Endothelial cell of umbilical vein (primary cell): Measurements from ENCODE around the gene LCN12. TPM values are rescaled to one million over a fixed set of nuclear protein-coding genes. Genes with fewer than 3 reads are reported as not detected.

ENCODE experiments used
- BruUV-seq: library from RNA; stranded (reverse); fragments of 400-500 nt; replicated peaks from 2 replicates; lab custom pipeline; 2021; lab: Mats Ljungman, UMichigan
- CTCF ChIA-PET: fragments of 300-600, 350-600 bp; sonication (Branson Sonifier 250); formaldehyde crosslinking; loops from one replicate; lab custom pipeline; 2021; ENCODE audit warnings: antibody characterized with exemption, inconsistent platforms; lab: Charles Lee
- POLR2A ChIA-PET: fragments of 300-600, 350-600 bp; sonication (Branson Sonifier 250); formaldehyde crosslinking; loops from one replicate; lab custom pipeline; 2021; ENCODE audit warnings: antibody characterized with exemption, inconsistent platforms; lab: Charles Lee
- DNase-seq: peaks from one replicate; pipeline ENCODE4 v3.0.0-alpha.2; 2011; ENCODE audit warnings: low read depth, low spot score
- FAIRE-seq: peaks from 2 replicates; lab custom pipeline; 2011; peaks lifted over from hg19 to GRCh38; lab: Jason Lieb, UNC
- H2AFZ ChIP-seq: 2 replicates; pipeline ENCODE4 v1.6.0; 2012; ENCODE audit warnings: low read depth, low read length, control low read depth, inconsistent platforms
- H3K27ac ChIP-seq: 2 replicates; pipeline ENCODE4 v1.5.1; 2011; ENCODE audit warnings: low read depth, mild to moderate bottlenecking, control low read depth, low read length, moderate library complexity; ENCODE audit not compliant: insufficient read depth
- H3K27me3 ChIP-seq, 2 experiments: 2 replicates each; pipeline versions ENCODE4 v1.6.0 to v1.6.1; 2011; ENCODE audit warnings: low read length in 2 of 2, mixed read lengths in 1 of 2; ENCODE audit not compliant: control insufficient read depth in 2 of 2, insufficient read depth in 2 of 2
- H3K36me3 ChIP-seq, 2 experiments: 2 replicates in 1 of 2; 3 replicates in 1 of 2; pipeline ENCODE4 v1.5.1; 2011; ENCODE audit warnings: low read length in 2 of 2, mild to moderate bottlenecking in 1 of 2, moderate library complexity in 1 of 2; ENCODE audit not compliant: control insufficient read depth in 2 of 2, insufficient read depth in 2 of 2; ENCODE audit errors: extremely low read depth in 1 of 2
- H3K4me1 ChIP-seq: 3 replicates; pipeline ENCODE4 v1.5.1; 2011; ENCODE audit warnings: mild to moderate bottlenecking, low read length; ENCODE audit not compliant: control insufficient read depth, insufficient read depth; ENCODE audit errors: extremely low read depth
- H3K4me2 ChIP-seq: 2 replicates; pipeline ENCODE4 v1.6.1; 2011; ENCODE audit warnings: low read length, control low read depth, mixed read lengths; ENCODE audit not compliant: insufficient read depth
- H3K4me3 ChIP-seq, 3 experiments: fragments of 200-600 bp in 1 of 3; sonication (generic), shearing (Covaris generic) in 1 of 3; replicated peaks in 1 of 3; 2 replicates each; pipeline ENCODE4 v1.5.1; 2011 to 2016; ENCODE audit warnings: control low read depth in 3 of 3, low read length in 3 of 3, mild to moderate bottlenecking in 2 of 3, inconsistent platforms in 1 of 3, low read depth in 1 of 3, moderate library complexity in 1 of 3; ENCODE audit not compliant: insufficient read depth in 1 of 3
- H3K79me2 ChIP-seq: 2 replicates; pipeline ENCODE4 v1.6.0; 2012; ENCODE audit warnings: low read length, inconsistent platforms; ENCODE audit not compliant: control insufficient read depth, insufficient read depth
- H3K9ac ChIP-seq: replicated peaks from 2 replicates; pipeline ENCODE3; 2011; ENCODE audit warnings: low read length, control low read depth; ENCODE audit not compliant: insufficient read depth; ENCODE audit errors: extremely low read depth
- H3K9me1 ChIP-seq: replicated peaks from 3 replicates; pipeline ENCODE4 v1.6.0; 2011; ENCODE audit warnings: mild to moderate bottlenecking, low read length; ENCODE audit not compliant: control insufficient read depth, insufficient read depth; ENCODE audit errors: extremely low read depth
- H3K9me3 ChIP-seq: replicated peaks from 2 replicates; pipeline ENCODE4 v1.5.1; 2012; ENCODE audit warnings: low read length, inconsistent platforms; ENCODE audit not compliant: control insufficient read depth, insufficient read depth
- H4K20me1 ChIP-seq: replicated peaks from 2 replicates; pipeline ENCODE3; 2011; ENCODE audit warnings: mild to moderate bottlenecking, low read length; ENCODE audit not compliant: control insufficient read depth, insufficient read depth; ENCODE audit errors: extremely low read depth
- CTCF ChIP-seq, 2 donors: IDR thresholded peaks; 1 replicate in 1 of 2; 2 replicates in 1 of 2; pipeline ENCODE4 v1.5.1; 2011; ENCODE audit warnings: low read length in 2 of 2, mild to moderate bottlenecking in 2 of 2, moderate library complexity in 2 of 2, control low read depth in 1 of 2, inconsistent platforms in 1 of 2, low read depth in 1 of 2; ENCODE audit not compliant: insufficient read depth in 1 of 2; ENCODE audit errors: extremely low read depth in 1 of 2
- EZH2 ChIP-seq: IDR thresholded peaks from 2 replicates; pipeline ENCODE4 v1.6.1; 2012; ENCODE audit warnings: borderline replicate concordance, low read depth, mild to moderate bottlenecking, moderate library complexity, low read length, inconsistent platforms; ENCODE audit not compliant: severe bottlenecking
- FOS ChIP-seq: IDR thresholded peaks from 2 replicates; pipeline ENCODE4 v1.6.1; 2011; ENCODE audit warnings: mild to moderate bottlenecking, low read length, moderate library complexity, borderline replicate concordance; ENCODE audit not compliant: insufficient read depth
- GATA2 ChIP-seq: IDR thresholded peaks from 2 replicates; pipeline ENCODE4 v1.7.0; 2011; ENCODE audit warnings: low read depth, mild to moderate bottlenecking, moderate library complexity, mixed read lengths, low read length; ENCODE audit not compliant: insufficient read length, insufficient read depth
- JUN ChIP-seq: IDR thresholded peaks from 2 replicates; pipeline ENCODE4 v1.6.1; 2011; ENCODE audit warnings: borderline replicate concordance, low read depth; ENCODE audit not compliant: insufficient read length, insufficient read depth
- MAX ChIP-seq: IDR thresholded peaks from 2 replicates; pipeline ENCODE4 v1.6.1; 2011; ENCODE audit not compliant: insufficient read depth, insufficient read length
- MYC ChIP-seq: IDR thresholded peaks from one replicate; pipeline ENCODE4 v1.6.1; 2011; ENCODE audit warnings: mild to moderate bottlenecking, low read depth, low read length
- POLR2A ChIP-seq: IDR thresholded peaks from 2 replicates; pipeline ENCODE4 v1.6.1; 2012; ENCODE audit warnings: low read depth, mild to moderate bottlenecking, control low read depth, low read length
- POLR2AphosphoS5 ChIP-seq: IDR thresholded peaks from 2 replicates; pipeline ENCODE4 v1.6.1; 2012; ENCODE audit warnings: low read depth, mild to moderate bottlenecking, control low read depth, low read length, moderate library complexity; ENCODE audit not compliant: insufficient read depth
- dilution Hi-C: fragments of 300-500 bp; cut with MboI; formaldehyde crosslinking; loops from one replicate; pipeline ENCODE4 v1.15.0; 2019; ENCODE audit warnings: low sequenced_read_pairs; ENCODE audit not compliant: extremely low pct_ligation_motif_present
- intact Hi-C: fragments of 100-400 bp; cut with micrococcal nuclease; formaldehyde crosslinking; loops from one replicate; pipeline ENCODE4 v1.10.0; 2022
- polyA plus RNA-seq, 4 experiments: library from polyadenylated mRNA; depleted of rRNA in 3 of 4; stranded (reverse) in 3 of 4; unstranded in 1 of 4; fragments of >200 nt; gene quantifications; 2 replicates each; pipeline versions ENCODE4 v1.2.1 to v1.2.3, GENCODE V29; 2011 to 2012; ENCODE audit warnings: missing spikeins in 1 of 4
- total RNA-seq: library from RNA; stranded (reverse); gene quantifications from 2 replicates; pipeline ENCODE4 v1.2.3, GENCODE V29; 2021

The LCN12 gene
- total and polyA plus RNA-seq, 2 donors (not counting 3 experiments of a cell fraction or from before 2014, with no cell fraction given): 0.35 to 0.52 TPM

DNA sequence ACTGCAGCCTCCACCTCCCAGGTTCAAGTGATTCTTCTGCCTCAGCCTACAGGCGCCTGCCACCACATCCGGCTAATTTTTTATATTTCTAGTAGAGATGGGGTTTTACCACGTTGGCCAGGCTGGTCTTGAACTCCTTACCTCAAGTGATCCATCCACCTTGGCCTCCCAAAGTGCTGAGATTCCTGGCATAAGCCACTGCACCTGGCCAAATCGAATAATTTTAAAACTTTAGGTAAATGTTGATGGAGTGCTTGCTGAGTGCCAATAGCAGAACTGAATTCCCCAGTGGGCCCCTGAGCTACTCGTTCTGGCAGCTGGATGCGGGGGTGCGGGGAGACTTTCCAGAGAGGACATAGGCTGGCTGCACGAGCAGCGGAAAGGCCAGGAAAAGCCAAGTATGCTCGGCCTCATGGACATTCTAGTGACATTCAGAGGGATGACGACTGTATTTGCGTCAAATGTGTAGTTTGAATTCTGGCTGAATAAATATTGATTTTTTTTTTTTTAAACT is 49.0 kb upstream of the LCN12 start:
- no peaks in the 10 kb centered on the region for H3K27me3 ChIP-seq
- FAIRE-seq: no peak
- peaks cover 14% of the 10 kb centered on the region for H3K4me1 ChIP-seq
- no peak for TF ChIP-seq POLR2AphosphoS5
- ChIA-PET POLR2A (no interaction called here), CTCF (no interaction called here)
- H3K27ac ChIP-seq: no peak overlapping the region
- H3K4me3 ChIP-seq: no peak overlapping the region
- no peak for DNase-seq
- no peak overlapping the region for H2AFZ ChIP-seq
- no peak overlapping the region for H3K9ac ChIP-seq
- peaks cover 6 to 27% of the 10 kb centered on the region in 2 experiments for H3K36me3 ChIP-seq
- dilution Hi-C loops: no loop called here
- H3K79me2 ChIP-seq: no peaks in the 10 kb centered on the region
- H3K4me2 ChIP-seq: no peak overlapping the region
- BruUV-seq: no TSS peak
- intact Hi-C loops: no loop called here
- no peaks in the 10 kb centered on the region for H3K9me3 ChIP-seq
- no peaks in the 10 kb centered on the region for H4K20me1 ChIP-seq
- H3K9me1 ChIP-seq: no peaks in the 10 kb centered on the region

GRCh38 chr9:136906266-136906665 is 45.8 kb upstream of the LCN12 start:
- Histone ChIP-seq H3K4me2 (no peak overlapping the region), H3K9me3 (no peaks in the 10 kb centered on the region), H3K4me3 (no peak overlapping the region), H3K36me3 (peaks cover 5 to 33% of the 10 kb centered on the region in 2 experiments), H4K20me1 (no peaks in the 10 kb centered on the region), H2AFZ (no peak overlapping the region), H3K79me2 (no peaks in the 10 kb centered on the region), H3K27ac (no peak overlapping the region), H3K4me1 (peaks cover 10% of the 10 kb centered on the region), H3K9me1 (no peaks in the 10 kb centered on the region), H3K9ac (no peak overlapping the region), H3K27me3 (no peaks in the 10 kb centered on the region)
- BruUV-seq: no TSS peak
- intact Hi-C loops (no loop called here), dilution Hi-C loops (no loop called here)
- no peak for TF ChIP-seq CTCF (IDR thresholded peaks at IDR 0.05; ENCODE audit: extremely low read depth in 1 of 2, insufficient read depth in 1 of 2, low read depth in 1 of 2, low read length in 2 of 2)
- TF ChIP-seq POLR2A: no peak
- no peak for TF ChIP-seq MYC
- no peak for TF ChIP-seq FOS
- TF ChIP-seq JUN: no peak
- TF ChIP-seq EZH2: no peak
- no peak for TF ChIP-seq MAX
- no peak for TF ChIP-seq GATA2
- TF ChIP-seq POLR2AphosphoS5: no peak
- POLR2A ChIA-PET: no interaction called here
- CTCF ChIA-PET: no interaction called here
- DNase-seq: no peak
- no peak for FAIRE-seq
